Activated CD4-positive, alpha-beta T cell treated with anti-CD3 and anti-CD28 coated beads, Interleukin-2, amount 50 U/mL, for 48 hours (primary cell): ENCODE measurements around the gene ALPG.
A peak's percentile ranks its signal among the peaks of the same experiment; 100 is the strongest.
"Not testable (repeated sequence)": the region's sequence is repeated elsewhere in the genome, so short reads cannot be mapped to it uniquely, and the experiment has no call there.

ENCODE experiments used
- DNase-seq, 2 experiments: peaks; one replicate each; pipeline ENCODE4 v3.0.0-alpha.2; 2020

The ALPG gene

DNA sequence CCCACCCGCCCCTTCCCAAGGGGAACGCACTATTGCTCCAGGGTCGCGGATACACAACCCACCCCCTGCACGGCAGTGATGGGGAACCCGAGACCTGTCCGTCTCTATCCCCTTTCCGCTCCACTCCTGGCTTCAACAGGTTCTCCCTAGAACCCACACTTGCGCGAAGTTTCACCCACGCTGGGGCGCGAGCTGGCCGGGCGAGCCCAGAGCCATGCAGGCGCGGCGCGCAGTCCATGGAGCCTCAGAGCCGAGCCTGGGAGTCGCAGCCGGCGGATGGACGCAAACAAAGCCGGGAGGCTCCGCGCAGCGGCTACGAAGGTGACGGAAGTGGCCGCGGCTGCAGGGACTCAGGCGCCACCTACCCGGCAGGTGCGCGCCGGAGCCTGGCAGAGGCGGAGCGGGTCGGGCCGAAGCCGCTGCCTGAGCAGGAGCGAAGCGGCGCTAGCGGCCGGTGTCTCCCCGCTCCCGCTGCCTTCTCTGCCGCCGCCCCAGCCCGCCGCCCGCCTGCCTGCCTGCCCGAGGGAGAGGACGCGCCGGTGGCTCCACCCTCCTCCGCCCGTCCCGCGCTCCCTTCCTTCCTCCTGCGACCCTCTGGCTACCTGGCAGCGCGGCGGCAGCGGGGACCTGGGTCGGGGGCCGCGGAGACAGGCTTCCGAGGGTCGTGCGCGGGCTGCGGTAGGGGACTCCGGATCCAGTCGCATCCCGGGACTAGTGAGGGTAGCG lies 14.0 kb downstream of the ALPG start:
- DNase-seq = peak in 1 of 2 experiments; percentile 36

DNA sequence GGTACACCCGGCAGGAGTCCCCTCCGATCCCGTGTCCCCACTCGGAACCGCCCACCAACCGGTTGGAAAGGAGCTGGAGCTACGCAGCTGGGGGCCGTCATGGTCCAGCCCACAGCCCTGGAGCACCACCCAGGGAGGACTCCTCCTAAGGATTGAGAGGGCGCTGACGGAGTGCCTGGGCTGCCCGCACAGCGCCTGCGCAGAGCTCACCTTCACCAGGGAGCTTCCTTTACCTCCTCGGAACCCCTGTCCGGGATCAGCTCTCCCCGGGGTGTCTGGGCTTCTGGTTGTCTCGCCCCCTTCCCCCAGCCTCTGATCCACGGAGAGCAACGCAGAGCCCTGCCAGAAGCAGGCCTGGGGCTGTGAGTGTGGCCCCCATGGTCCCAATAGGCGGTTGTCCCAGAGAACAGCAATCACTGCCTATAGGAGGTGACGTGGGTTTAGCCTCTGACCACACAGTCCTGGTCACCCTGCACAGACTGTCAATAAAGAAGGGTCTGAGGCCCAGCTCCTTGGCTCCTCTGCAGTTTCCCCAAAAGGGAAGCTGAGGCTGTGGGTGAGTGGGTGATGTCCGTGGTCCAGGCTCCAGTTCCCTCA lies 14.6 kb downstream of the ALPG start:
- DNase-seq = no peak

DNA sequence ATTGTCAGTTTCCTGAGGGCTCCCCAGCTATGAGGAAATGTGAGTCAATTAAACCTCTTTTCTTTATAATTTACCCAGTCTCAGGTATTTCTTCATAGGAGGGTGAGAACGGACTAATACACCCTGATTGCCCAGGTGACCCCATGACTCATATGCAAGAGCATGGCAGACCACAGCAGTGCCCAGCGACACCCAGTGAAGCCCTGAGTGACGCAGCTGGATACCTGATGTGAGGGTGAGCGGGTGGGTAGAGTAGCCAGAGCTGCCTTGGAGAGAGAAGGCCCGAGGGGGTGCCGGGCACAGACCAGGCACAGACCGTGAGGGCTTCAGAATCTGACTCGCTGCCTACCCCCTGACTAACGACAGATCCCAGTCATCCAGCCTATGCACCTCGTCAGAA lies 15.4 kb downstream of the ALPG start:
- no peak for DNase-seq

DNA sequence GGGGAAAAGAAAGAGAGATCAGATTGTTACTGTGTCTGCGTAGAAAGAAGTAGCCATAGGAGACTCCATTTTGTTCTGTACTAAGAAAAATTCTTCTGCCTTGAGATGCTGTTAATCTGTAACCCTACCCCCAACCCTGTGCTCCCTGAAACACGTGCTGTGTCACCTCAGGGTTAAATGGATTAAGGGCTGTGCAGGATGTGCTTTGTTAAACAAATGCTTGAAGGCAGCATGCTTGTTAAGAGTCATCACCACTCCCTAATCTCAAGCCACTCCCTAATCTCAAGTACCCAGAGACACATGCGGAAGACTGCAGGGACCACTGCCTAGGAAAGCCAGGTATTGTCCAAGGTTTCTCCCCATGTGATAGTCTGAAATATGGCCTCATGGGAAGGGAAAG lies 16.4 kb downstream of the ALPG start:
- DNase-seq = not testable (repeated sequence)

DNA sequence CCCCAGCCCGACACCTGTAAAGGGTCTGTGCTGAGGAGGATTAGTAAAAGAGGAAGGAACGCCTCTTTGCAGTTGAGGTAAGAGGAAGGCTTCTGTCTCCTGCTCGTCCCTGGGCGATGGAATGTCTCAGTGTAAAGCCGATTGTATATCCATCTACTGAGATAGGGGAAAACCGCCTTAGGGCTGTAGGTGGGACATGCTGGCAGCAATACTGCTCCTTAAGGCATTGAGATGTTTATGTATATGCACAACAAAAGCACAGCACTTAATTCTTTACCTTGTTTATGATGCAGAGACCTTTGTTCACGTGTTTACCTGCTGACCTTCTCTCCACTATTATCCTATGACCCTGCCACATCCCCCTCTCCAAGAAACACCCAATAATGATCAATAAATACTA lies 16.8 kb downstream of the ALPG start:
- not testable (repeated sequence) for DNase-seq

DNA sequence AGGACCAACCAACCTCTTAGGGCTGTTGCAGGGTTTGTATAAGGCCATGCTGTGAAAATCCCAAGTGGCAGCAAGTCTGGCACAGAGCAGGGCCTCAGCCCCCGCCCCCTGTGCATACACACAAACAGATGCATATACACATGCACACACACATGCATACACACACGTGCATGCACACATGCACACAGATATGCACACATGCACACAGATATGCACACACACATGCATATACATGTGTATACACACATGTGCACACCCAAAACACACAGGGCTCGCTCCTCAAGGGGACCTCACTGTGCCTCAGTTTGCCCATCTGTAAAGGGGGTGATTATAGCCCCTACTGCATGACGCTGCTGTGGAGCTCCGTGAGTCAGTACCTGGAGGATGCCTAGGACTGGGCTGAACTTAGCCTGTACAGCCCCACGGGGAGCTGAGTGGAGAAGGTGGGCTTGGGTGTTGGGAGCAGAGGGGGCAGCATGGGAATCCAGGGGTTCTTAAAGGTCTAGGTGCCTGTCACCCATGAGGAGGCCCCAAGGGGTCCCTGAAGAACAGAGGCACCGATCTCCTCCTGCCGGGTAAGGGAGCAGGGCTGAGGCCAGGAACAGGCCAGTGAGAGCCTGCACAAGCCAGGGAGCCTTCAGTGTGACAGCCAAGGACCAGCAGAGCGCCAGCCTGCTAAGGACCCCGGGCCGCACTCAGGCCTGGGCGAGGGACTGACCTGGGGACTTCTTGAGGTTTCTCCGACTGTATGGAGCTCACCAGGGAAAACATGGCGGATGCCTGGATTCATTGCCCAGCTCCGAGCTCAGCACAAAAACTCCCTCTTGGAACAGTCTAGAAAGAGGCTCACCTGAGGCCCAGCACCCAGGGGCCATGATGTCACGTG lies 25.3 kb downstream of the ALPG start:
- no peak for DNase-seq

DNA sequence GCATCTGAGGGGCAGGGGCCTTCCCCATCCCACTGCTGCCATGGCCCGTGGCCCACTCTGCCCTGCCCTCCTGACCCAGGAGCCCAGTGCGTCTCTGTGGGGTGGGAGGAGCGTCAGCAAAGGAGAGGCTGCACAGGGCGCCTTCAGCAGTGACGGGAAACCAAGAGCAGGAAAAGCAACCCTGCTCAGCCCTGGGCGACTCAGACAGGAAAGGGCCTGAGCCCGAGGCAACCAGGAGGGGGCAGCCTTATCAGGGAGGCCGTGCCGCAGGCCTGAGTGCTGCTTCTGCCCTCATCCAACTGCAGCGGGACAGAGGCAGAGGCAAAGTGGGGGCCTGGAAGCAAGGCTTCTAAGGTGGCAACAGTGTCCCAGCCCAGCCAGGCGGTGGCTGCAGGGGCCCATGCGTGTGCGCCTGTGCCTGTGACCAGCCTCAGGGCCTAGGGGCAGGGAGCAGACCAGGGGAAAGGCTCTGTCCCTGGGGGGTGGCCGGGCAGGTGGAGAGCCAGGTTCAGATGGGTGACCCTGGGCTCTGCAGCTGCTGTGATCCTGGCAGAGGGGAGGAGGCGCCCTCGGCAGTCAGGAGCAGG lies 26.0 kb downstream of the ALPG start:
- DNase-seq = no peak

DNA sequence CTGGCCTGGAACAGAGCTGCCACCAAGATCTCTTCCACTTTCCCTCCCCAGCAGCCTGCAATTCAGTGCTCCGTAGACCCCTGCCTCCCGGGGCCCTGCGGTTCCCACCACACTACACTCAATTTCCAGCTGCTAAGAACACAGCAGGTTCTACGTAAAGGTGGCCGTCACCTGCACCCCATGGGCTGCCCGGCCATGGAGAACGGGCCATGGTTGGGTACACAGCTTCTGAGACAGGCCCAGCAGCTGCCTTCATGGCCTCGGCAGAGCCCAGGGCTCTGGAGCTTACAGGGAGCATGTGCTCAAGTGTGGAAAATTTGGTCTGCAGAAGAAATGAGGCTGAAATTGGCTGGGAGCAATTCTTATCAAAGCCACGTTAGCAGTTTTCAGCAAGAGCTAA lies 27.0 kb downstream of the ALPG start:
- DNase-seq = not testable (repeated sequence)

DNA sequence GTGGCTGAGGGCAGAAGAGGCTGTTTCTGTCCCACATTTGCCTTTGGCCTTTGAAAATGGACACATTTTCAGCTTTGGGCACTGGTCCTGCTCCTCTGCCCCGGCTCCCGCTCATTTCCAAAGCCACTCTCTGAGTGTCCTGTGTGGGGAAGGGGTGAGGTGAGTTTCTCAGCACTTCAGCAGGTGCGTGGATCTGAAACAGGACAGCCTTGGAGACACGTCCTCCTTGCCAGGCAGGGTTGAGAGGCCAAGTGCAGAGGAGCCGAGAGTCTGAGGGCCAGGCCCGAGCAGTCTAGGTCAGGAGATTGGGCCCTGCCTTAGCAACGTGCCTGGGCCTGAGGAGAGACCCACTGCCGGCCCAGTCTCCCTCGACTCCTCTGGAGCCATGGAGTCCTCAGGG lies 27.4 kb downstream of the ALPG start:
- DNase-seq = no peak

DNA sequence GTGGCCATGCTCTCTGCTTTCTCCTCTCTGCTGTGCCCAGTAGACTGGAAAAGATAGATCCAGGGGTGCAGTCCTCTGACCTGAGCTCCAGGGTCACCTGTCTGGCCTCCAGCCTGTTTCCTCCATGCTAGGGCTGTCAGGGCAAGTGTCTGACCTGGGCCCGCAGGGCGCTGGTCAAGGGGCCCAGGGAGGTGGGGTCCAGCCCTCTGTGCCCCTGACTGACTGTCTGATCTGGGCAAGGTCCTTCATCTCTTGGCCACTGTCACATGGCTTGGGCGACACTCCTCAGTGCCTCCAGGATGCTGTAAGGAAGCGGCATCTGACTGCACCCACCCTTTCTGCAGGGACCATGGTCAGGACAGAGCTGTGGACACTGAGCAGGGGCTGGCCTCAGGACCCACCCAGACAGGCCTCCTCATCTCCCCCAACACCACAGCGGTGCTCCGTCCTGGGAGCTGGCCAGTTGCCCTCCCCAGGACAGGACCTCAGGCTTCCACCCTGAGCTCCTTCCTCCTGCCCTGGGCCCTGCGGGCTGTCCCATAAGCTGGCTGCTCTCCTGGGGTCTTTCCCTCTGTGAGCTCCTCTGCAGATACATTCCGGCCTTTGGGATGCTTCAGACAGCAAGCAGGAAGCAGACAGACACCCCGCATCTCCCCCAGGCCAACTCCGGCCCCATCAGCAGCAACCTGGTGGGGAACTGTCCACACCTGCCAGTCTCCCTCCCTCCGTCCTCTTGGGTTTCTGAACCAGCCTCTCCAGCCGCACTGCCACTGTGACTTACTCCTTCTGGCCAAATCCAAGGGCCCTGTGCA lies 28.1 kb downstream of the ALPG start:
- no peak for DNase-seq

DNA sequence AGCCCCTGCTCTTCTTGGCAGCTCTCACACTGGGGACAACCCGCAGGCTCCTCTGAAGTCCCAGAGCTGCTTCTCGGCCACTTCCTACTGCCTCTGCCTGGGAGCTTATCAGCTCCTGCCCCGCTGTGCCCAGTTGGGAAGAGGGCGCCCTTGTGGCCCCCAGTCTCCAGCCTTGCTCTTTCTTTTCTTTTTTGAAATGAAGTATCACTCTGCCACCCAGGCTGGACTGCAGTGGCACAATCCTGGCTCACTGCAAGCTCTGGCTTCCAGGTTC lies 28.7 kb downstream of the ALPG start:
- DNase-seq = no peak

DNA sequence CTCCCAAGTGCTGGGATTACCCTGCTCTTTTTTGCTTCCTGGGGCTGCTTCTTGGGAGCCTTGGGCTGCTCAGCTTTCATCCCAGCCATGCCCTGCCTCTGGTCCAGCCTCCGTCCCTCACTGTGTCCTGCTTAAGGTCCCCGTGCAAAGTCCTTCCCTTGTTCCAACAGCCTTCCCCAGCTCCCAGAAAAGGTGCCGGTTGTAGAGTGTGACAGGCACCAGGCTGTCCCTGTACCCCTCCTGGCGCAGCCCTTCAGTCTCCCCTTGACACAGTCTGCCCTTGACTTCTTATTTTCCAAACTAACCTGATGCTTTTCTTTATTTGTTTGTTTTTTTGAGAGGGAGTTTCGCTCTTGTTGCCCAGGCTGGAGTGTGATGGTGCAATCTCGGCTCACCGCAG lies 29.2 kb downstream of the ALPG start:
- no peak for DNase-seq

DNA sequence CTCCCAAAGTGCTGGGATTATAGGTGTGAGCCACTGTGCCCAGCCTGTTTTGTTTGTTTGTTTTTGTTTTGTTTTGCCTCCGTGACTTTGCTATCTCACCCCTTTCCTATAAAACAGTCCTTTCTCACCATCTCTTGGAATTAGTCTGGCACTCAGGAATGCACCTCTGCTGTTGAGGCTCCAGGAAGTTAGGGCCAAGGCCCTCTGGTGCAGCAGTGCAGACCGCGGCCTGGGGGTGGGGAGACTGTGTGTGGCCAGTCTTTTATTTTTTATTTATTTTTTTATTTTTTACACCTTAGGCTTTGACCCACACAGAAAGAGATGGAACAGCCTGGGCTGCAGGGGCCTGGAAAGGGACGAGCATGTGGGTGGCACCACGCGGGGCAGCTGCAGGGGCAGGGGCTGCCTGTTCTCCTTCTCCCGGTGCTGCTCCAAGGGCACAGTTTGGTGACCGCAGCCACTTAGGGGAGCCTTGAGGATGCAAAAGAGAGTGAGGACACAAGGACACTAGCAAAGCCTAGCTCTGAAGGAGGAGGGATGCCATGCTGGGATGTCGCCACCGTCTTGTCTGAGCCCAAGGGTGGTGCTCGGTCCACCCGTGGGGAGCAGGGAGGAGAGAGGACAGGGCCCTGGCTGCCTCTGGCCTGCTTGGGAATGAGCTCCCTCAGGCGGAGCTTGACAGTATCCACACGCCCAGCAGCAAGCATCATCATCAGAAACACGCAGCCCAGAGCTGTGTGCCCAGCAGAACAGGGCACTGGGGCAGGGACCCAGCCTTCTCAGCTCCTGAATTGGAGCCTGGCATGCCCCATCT lies 29.9 kb downstream of the ALPG start:
- no peak for DNase-seq

DNA sequence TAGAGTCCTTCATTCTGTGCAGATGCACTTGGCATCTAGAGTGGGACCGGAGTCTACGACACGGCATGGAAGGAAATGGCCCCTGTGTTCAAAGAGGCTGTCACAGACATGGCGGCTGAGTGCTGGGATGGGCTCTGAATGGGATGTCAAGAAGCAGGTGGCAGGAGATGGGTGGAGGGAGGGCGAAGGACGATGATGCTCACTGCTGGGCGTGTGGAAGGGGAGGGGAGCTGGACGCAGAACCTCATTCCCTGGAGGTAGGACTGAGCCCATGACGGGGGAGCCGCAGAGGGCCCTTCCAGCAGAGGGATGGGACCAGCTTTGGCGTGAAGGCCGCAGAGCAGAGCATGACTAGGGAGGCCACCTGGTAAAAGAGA lies 30.5 kb downstream of the ALPG start:
- DNase-seq = no peak

DNA sequence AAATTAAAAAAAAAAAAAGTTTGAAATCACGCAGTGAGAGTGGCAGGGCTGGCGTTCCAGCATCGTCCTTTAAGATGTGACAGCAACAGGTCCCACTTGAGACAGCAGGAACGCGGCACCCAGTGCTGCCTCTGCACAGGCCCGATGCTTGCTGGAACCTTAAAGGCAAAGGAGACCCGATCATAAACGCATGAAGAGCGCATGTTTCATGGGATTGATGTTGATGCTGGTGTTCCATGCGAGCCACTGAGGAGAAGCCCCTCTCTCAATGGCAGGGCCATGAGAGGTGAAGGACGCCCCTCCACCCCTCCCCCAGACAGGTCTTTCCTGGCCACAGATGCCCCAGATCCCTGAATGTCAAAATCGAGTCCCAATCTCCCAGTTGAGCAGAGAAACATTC lies 31.4 kb downstream of the ALPG start:
- no peak for DNase-seq

DNA sequence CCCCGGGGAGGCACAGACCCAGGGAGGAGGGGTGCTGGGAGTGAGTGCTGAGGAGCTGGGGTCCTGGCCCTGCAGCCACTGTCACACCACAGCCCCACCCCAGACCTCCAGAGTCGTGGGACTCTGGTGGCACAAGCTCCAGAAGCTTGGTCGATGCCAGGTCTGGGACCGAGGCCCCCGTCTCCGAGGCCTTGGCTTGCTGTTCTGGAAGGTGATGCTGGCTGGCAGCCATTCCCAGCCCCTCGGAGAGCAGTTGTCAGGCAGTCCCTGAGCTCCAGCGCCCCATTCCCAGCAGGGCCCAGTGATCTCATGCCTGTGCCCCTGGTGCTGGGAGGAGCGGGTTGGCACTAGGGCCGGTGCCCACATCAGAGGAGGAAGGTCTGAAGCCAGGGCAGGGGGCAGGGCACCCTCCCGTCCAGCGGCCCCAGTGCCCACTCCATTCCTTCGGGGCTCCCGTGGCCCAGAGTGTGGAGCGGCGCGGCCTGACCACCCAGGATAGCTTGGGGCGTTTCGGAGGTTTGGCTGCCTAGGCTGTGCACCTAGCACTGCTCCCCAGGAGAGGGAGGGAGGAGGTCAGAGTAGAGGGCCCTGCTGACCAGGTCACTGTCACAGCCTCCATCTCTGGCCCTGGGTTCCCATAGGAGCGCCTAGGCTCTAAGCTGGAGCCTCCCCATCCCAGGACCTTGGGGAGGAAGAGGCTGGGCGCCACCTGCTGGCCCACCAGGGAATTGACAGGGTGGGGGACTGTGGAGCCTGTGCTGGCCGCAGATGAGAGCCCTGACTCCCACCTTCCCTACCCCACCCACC lies 32.5 kb downstream of the ALPG start:
- DNase-seq = peak; percentile 44 to 61

DNA sequence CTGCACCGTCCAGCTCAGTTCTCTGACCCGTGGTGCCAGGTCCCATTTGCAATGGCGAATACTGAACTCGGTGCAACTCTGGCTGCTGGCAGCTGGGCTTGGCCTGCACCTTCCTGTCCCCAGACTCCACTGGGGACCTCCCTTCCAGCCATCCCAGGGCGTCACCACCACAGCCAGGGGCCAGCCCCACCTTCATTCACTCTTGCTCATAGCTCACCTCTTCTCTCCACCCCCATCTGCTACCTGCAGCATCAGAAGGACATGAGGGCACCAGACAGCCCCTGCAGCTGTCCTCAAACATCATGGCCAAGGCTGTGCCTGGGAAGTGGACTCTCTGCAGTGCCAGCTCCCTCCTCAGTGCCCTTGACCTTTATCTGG lies 33.1 kb downstream of the ALPG start:
- DNase-seq = no peak

DNA sequence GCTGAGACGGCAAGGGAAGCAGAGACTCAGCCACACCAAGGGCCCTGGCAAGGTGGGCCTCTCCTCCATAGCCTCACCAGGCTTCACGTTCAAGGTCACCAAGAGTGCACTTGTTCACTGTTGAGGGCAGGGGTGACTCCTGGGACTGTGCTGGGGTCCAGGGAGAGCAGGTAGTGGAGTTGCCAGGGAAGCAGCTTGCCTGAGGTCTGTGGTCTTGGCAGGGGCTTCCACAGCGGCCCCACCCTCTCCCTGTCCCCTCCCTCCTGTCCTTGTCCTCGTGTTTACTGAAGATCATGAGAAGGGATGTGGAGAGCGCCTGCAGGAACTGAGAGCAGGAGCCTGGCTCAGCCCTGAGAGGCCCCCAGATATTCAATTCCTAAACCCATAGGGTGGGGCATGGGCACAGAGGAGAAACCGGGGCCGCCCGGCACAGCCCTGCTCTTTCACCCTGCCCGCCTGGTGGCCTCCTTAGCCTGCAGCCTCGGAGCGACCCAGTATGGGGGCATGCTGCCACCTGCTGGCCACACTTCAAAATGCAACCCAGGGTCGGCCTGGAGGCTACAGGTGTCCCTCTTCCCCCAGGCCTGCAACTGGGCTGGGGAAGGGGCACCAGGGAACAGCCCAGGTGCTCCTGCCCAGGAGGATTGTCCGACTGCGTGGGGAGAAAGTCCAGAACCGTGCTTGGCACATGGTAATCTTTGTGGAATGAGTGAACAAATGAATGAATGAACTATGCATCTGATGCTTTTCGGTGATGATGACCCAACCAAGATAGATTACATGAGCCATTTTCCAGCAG lies 33.8 kb downstream of the ALPG start:
- DNase-seq = peak; percentile 92 to 93

DNA sequence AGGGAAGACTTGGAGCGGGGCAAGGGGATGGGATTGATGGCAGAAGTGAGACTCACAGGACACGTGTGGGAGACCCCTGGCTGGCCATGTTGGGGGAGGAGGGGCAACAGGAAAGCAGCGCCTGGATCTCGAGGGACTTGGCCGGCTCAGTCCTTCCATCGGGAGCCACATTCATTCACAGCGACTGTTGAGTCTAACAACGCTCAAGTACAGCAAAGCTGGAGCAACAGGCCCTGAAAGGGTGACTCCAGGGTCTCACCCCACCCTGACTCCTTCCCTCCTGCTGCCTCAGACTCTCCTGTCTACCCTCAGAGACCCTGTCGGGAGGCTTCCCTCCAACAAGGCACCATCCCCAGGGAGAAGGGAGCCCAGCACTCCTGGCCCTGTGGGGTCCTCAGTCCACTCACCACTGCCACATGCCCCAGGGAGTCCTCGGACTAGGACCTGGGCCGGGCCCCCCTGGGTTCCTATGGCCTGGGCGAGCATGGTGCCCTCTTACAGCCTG lies 34.6 kb downstream of the ALPG start:
- DNase-seq = no peak

DNA sequence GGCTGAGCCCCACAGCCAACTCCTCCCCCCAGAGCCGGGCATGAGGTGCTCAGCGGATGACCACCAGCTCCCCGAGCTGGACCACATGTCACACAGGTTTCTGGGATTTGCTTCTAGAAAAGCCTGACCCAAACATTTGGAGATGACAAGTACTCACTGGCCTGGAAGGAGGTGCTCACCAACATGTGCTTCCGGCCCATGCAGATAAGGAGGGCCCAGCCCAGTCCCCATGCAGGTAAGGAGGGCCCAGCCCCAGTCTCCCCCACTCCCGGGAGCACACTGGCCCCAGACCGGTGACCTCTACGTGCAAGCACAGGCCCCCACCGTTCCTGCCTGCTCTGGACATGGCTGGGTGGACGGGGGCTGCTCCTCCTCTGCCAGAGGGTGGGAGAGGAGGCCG lies 35.3 kb downstream of the ALPG start:
- DNase-seq = not testable (repeated sequence)
